ENCODE data around the gene VRK3. TPM values are rescaled to one million over a fixed set of nuclear protein-coding genes. Genes with fewer than 3 reads are reported as not detected.

The VRK3 gene
- total RNA-seq, 1 experiment from 2014 or later, result 33.4 TPM

DNA sequence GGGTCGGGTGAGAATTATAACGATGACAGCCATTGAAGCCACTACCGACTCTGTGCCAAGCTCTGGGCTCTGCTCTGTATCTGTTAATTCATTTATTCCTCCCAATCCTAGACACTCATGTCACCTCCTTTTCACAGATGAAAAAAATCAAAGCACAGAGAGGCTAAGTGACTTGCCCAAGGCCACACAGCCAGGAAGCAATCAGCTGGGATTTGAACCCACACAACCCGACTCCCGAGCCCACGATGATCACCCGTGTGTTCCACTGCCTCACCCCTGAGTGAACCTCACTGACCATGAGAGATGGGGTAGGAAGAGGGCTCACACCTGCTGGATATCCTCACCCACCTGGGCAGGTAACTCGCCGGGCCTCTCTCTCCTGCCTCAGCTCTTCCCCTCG is 40.8 kb upstream of the VRK3 start (continued):
- TF ChIP-seq ZBTB43 (CRISPR knock-in tag; IDR thresholded peaks at IDR 0.05) (no peak), ZNF121 (CRISPR knock-in tag; IDR thresholded peaks at IDR 0.05) (no peak), NR1H2 (CRISPR knock-in tag; IDR thresholded peaks at IDR 0.05) (no peak), TCF7 (CRISPR knock-in tag; IDR thresholded peaks at IDR 0.05; ENCODE audit: low read depth) (no peak), ZNF138 (CRISPR knock-in tag; conservative IDR thresholded peaks at IDR 0.05) (no peak)

DNA sequence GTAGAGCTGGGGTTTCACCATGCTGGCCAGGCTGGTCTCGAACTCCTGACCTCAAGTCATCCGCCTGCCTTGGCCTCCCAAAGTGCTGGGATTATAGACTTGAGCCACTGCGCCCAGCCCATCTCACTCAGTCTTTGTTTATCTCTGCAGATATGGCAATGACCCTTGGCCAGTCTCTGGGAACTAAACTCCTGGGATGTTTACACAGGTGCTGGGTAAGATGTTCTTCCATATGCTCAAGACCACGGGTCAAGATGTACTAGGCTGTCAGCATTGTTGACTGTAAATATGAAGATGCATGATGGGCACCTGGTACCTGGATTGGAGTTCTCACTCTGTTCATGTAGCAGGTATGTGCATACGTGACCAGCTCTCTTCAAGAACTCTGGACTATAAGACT is 36.5 kb upstream of the VRK3 start:
- no peak for ATAC-seq
- Mint-ChIP-seq H3K4me1 (no peaks in the 10 kb centered on the region), H3K9me3 (peaks cover 68% of the 10 kb centered on the region), H3K27ac (no peak overlapping the region), H3K36me3 (peaks cover 36% of the 10 kb centered on the region), H3K4me3 (no peak overlapping the region), H3K27me3 (ENCODE audit: low read depth) (peaks cover 15% of the 10 kb centered on the region)
- TF ChIP-seq ZNF232 (CRISPR knock-in tag; IDR thresholded peaks at IDR 0.05) (no peak), NR1H2 (CRISPR knock-in tag; IDR thresholded peaks at IDR 0.05) (no peak), FOXP4 (CRISPR knock-in tag; IDR thresholded peaks at IDR 0.05) (no peak), NFYB (CRISPR knock-in tag; conservative IDR thresholded peaks at IDR 0.05; ENCODE audit: low read depth) (no peak), E2F1 (CRISPR knock-in tag; IDR thresholded peaks at IDR 0.05) (no peak), ZNF138 (CRISPR knock-in tag; conservative IDR thresholded peaks at IDR 0.05) (no peak), ZBTB43 (CRISPR knock-in tag; IDR thresholded peaks at IDR 0.05) (no peak), CBFB (CRISPR knock-in tag; IDR thresholded peaks at IDR 0.05; ENCODE audit: low read depth) (no peak), TCF7 (CRISPR knock-in tag; IDR thresholded peaks at IDR 0.05; ENCODE audit: low read depth) (no peak), GABPB1 (CRISPR knock-in tag; IDR thresholded peaks at IDR 0.05) (no peak), TEAD4 (CRISPR knock-in tag; IDR thresholded peaks at IDR 0.05) (no peak), JAZF1 (CRISPR knock-in tag; IDR thresholded peaks at IDR 0.05) (no peak), GTF2I (CRISPR knock-in tag; conservative IDR thresholded peaks at IDR 0.05) (no peak)
- TF ChIP-seq, protein P1, sequence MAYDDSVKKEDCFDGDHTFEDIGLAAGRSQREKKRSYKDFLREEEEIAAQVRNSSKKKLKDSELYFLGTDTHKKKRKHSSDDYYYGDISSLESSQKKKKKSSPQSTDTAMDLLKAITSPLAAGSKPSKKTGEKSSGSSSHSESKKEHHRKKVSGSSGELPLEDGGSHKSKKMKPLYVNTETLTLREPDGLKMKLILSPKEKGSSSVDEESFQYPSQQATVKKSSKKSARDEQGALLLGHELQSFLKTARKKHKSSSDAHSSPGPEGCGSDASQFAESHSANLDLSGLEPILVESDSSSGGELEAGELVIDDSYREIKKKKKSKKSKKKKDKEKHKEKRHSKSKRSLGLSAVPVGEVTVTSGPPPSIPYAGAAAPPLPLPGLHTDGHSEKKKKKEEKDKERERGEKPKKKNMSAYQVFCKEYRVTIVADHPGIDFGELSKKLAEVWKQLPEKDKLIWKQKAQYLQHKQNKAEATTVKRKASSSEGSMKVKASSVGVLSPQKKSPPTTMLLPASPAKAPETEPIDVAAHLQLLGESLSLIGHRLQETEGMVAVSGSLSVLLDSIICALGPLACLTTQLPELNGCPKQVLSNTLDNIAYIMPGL (CRISPR knock-in tag; IDR thresholded peaks at IDR 0.05), result no peak
- TF ChIP-seq, protein P2, sequence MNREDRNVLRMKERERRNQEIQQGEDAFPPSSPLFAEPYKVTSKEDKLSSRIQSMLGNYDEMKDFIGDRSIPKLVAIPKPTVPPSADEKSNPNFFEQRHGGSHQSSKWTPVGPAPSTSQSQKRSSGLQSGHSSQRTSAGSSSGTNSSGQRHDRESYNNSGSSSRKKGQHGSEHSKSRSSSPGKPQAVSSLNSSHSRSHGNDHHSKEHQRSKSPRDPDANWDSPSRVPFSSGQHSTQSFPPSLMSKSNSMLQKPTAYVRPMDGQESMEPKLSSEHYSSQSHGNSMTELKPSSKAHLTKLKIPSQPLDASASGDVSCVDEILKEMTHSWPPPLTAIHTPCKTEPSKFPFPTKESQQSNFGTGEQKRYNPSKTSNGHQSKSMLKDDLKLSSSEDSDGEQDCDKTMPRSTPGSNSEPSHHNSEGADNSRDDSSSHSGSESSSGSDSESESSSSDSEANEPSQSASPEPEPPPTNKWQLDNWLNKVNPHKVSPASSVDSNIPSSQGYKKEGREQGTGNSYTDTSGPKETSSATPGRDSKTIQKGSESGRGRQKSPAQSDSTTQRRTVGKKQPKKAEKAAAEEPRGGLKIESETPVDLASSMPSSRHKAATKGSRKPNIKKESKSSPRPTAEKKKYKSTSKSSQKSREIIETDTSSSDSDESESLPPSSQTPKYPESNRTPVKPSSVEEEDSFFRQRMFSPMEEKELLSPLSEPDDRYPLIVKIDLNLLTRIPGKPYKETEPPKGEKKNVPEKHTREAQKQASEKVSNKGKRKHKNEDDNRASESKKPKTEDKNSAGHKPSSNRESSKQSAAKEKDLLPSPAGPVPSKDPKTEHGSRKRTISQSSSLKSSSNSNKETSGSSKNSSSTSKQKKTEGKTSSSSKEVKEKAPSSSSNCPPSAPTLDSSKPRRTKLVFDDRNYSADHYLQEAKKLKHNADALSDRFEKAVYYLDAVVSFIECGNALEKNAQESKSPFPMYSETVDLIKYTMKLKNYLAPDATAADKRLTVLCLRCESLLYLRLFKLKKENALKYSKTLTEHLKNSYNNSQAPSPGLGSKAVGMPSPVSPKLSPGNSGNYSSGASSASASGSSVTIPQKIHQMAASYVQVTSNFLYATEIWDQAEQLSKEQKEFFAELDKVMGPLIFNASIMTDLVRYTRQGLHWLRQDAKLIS (CRISPR knock-in tag; IDR thresholded peaks at IDR 0.05; ENCODE audit: borderline replicate concordance), result no peak
- CTCF ChIA-PET, result no interaction called here
- no peak for DNase-seq (ENCODE audit: low spot score)
- POLR2A ChIA-PET, result no interaction called here

All from WTC11 (cell line).